GM20431 (cell line): ENCODE measurements around the gene ARID1B.

Experiments
- in situ Hi-C: fragments of 300-500 bp; cut with MseI, MboI; formaldehyde crosslinking; loops from one replicate; pipeline ENCODE4 v1.15.0; 2020; ENCODE audit warnings: low sequenced_read_pairs; ENCODE audit not compliant: unreplicated experiment

Gene ARID1B

DNA sequence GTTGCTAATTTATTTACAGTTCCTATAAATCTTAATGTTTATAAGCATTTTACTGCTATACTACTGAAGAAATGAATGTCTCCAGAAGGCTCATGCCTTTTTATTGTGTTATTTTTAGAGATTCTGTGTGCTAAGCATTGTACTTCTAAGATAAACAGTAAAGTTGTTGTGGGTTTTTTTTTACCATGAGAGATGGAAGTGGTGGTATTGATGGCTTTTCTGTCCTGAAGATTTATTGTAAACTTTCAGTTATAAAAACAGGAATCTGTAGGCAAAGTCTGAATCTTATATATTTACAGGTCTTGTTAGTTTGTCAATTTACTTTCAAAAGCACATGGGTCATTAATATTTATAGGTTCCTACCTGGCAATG is 299.3 kb downstream of the ARID1B start:
- in situ Hi-C loops = no loop called here

DNA sequence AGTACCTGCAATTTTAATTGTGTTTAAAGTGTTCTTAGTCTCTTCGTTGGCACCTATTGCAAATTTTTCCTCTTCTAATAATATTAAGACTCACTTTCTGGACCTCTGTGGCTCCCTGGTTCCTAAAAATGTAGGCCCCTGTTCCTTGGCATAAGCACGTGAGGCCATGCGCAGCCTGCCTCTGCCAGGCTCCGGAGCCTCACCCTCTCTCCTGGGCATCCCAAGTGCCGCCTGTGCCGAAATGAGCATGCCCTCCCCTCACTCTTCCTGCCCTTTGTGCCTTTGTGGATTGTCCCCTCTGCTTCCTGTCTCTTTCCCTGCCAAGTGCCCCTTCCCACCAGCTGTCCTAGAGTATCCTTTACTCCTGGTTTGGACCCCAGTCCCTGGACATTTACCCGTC is 300.1 kb downstream of the ARID1B start:
- in situ Hi-C loops = no loop called here

DNA sequence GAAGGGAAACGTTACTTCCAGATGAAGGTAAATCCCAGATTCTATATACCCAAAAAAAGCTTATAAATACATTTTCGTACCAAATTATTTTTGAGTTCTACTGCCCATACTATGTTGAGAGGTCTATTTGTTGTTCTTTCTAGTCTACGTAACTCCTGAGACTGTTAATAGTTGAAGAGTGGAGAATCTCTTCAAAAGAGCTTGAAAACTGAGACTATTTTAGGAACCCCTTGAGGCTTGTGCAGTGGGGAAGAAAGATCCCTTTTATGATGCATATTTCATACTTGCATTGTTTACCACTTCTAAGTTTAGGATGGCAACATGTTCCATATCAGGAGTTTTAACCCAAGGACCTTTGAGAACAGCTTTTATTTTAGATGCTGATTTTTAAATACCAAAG is 301.1 kb downstream of the ARID1B start:
- in situ Hi-C loops = no loop called here

DNA sequence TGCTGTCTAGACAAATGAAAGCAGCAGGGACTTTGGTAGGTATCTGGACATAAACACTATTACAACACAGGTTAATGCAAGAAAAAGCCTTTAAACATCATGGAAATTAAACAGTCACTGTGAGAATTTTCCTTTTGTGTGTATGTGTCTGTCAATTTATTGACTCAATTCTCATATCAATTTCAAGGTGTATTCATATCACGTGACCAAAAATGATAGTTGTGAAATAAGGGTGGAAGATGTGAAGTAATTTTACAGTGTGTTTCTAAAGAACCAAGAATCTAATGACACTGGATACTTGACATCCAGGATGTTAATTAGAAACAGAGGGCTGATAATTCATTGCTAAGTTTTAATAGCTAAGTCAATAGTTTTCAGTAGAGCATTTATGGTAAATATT is 302.1 kb downstream of the ARID1B start:
- in situ Hi-C loops = no loop called here

DNA sequence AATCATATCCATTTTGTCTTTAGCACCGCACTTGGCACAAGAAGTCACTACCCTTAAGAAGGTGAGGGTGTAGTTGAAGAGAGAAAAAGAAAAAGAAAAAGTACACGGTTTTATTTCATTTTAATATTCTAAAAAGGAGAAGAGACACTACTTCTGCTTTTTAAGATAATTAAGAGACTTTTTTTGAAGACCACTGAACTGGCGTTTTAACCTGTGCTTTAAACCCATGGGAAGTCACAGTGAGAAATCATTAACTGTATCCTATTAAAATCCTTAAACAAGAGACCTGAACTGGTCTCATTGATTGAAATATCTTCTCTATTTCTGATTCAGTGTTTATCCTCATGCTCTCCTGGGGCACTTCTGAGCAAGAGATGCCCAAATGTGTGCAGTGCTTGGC is 302.6 kb downstream of the ARID1B start:
- in situ Hi-C loops = no loop called here

DNA sequence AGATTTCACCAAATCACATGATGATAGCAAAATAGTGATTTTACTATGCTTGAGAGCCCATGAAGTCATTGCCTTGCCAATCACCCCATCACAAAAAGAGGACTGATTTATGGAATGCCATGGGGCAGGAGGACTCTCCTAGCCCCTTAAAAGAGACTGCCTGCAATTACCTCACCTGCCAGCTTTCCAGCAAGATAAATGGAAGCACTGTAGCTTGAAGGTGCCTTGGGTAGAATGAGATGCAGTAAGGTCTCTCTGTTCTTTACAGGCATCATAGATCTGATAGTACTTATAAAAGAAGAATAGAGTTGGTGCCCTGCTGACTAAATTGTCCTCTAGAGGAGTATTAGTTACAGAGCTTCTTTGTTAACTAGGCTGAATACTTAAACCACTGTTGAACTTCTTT is 303.8 kb downstream of the ARID1B start:
- in situ Hi-C loops = no loop called here

DNA sequence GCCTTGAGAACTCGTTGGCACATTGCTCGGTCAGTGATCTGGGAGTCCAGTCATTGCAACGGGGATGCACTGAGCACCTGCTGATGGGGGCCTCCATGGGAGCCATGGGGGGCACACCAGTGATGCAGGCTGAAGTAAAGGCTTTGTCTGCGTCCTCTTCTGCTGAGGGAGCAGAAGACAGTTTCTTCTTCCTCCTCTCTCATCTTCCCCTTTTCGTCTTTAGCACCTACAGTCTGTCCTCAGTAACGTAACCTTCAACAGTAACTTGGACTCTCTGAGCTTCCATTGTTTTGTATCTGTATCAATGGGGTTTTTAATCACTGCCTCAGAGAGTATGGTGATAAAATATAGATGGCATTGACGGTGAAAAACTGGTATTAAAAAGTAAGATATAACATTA is 306.2 kb downstream of the ARID1B start:
- in situ Hi-C loops = no loop called here

DNA sequence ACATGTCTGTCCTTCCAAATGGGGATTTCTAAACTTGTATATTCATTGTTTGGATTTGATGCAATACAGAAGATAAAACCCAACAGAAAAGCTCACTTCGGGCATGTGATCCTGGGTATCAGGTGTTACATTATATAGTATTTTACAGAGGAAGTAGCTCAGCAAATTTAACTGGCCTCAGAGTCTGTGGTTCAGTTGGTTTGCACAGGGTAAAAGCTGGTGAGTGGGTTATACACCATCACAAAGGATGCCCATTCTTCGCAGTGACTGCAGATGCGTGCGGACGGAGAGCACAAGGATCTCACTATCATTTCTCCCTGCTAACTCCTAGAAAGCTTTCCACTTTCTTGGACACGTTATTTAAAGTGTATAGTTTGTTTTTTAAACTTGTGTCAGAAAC is 309.5 kb downstream of the ARID1B start:
- in situ Hi-C loops = no loop called here

DNA sequence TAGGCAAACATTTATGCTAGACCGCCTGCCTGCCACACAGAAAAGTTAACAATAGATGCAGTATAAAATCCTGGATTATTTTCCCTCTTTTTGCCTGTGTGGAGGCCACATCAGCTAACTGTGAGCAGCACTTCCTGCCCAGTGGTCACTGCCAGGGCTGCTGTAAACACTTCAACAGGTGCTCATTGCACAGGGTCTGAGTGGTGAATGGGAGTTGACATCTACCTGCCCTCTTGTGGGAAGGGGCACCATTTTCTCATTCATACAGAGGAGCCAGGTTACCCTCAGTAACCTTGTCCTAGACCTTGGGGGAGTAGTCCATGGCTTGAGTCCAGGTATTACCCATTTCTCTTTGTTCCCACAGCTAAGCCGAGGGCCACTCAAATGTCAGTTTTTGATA is 310.8 kb downstream of the ARID1B start:
- in situ Hi-C loops = no loop called here

DNA sequence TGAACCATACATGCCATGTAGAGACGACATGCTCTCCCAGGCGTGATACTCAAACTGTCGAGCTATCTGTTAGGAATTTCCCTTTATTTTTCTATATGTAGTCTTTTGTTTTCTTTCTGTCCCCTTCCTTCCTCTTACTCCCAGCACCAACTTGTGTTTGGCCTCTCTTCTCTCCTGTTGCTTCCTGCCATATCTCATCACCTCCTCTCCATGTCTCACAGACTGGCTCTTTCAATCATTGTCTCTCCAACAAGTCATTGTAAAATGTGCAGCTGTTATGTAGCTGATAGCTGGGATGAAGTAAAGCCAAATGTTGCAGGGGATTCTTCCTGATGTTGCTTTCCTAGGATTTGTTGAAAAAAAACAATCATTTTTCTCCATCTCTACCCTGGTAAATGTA is 311.7 kb downstream of the ARID1B start:
- in situ Hi-C loops = no loop called here

DNA sequence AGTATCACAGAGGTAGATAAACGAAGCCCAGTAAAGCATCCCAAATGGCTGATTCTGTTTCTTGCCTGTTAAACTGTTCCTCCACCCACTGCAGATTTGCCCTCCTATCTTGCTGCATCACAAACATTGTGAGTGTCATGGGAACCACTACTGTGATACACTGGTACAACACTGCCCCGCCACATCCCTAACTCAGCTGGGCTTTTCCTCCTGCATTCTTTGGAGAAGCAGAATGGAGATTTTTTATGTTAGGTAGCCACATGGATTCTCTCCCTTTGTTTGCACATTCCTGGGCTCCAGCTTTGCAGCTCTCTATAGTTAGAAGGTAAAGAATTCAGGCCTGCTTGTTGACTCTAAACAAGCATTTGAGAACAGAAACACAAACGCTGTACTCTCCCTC is 312.1 kb downstream of the ARID1B start:
- in situ Hi-C loops = no loop called here

DNA sequence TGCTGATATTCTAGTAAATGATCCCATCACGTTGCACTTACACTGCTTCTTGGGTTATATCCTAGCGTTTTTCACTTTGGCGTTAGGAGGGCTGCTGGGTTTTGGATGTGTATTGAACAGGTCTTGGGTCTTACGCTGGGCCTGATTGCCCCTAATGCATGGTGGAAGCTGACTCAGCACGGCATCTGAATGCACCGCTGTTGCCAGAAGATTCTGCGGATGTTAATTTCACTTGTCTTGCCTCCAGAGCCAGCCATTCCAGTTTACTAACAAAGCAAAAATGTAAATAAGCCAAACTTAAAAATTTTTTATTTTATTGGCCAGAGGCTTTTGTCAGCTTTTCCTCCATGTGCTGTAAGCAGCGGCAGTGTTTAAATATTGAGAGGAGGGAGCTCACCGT is 312.7 kb downstream of the ARID1B start:
- in situ Hi-C loops = no loop called here

DNA sequence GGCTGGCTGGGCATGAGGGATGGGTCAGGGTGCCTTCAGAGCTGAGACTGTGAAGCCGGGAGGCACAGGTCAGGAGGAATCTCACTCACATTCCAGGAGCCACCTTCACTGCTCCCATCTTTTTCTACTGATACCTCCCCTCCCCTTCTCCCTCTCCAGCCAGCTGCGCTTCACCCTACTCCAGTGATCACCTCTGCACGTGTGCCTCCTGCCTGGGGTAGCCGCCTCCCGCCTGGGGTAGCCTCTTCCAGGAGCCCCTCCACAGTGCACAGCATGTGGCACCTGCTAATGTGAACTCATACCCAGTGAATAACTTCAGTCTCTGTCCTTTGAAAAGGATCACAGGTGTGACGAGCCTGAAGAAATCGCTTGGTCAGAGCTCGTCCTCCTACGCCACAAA is 313.6 kb downstream of the ARID1B start:
- in situ Hi-C loops = no loop called here

DNA sequence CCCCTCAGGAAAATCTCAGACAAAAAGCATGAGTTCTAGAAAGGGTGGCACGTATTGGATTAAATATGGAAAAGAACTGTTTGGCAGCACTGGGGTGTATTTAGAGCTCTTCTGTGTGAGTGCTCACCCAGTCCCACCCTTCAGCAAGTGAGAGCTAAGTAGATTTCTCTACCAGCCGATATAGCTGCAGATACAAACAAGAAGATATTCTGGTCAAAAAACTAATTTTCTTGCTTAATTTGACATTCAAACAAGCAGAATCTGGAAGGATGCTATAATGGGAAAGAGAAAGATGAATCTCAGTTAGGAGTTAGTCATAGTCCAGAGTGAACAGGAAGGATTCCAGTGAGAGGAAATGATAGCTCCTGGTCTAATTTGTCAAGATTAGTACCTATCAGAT is 314.1 kb downstream of the ARID1B start:
- in situ Hi-C loops = no loop called here

DNA sequence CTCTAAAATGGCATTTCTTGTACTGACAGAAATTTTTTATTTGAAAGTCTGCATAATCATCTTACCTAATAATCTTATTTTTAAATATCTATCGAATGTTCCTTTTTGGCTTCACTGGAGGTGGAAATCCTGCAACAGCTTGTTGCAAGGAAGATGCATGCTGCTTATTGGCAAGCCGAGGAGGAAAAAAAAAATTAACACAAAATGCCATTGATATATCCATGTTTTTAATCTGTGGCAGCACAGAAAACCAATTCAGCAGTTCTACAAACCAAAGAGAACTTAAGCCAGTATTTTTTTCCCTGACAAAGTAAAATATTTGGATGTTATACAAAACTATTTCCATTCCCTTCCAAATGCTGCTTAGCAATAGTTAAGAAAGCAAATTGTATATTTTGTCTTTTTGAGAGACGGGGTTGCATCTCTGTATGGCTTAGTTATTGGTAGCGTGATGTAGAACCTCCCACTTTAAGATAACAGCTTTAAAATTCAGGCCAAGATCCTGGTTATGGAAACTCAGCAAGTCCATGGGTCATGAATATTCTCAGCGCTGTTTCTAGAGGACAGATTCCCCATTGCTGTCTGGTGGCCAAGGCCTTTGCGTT is 314.8 kb downstream of the ARID1B start:
- in situ Hi-C loops = no loop called here

DNA sequence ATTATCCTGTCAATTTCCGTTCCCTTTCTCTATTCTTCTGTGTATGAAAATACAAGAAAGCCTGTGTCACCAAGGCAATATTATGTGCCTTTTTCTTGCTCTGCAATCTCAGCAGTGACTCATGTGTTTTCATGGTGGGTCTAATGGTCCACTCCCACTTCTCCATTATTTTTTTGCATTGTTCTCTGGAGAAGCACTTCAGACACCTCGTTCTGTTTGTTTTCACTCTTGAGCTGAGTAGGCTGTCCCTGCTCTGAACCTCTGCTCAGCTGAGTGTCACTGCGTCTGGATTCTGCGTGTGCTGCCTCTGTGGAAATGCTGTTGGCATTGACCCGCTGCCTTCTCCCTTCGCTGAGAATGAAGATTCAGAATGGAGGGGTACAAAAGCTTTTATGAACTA is 315.6 kb downstream of the ARID1B start:
- in situ Hi-C loops = no loop called here

DNA sequence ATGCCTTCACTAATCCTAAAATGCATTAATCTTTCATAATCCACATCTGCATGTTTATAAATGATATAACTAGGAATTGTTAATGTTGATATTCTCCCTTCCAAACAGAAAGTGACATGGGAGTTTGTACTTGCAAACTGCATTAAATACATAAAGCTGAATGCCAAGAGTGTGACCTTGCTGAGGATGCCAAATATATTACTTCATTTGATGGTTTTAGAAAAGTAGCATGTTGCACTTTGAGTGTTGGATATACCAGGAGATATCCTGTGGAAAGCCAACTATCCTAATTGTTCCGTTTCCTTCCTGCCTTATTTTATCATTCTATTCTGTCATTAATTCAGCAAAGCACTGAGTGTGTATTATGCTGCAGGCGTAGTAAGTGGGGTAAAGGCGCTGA is 316.4 kb downstream of the ARID1B start:
- in situ Hi-C loops = no loop called here

DNA sequence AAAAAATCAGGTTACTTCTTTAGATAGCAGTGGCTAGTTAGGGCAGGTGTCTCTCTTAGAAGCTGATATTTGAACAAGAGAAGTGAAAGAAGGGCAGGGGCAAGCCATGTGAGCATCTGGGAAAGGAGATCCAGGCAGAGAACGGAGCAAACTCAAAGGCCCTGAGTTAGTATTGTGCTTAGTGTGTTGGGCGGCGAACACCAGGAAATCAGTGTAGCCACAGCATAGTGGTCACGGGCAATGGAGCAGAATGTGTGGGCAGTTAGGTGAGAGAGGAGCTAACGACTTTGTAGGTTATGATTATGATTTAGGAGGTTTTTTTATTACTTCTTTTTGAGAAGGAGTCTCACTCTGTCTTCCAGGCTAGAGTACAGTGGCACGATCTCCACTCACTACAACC is 316.9 kb downstream of the ARID1B start:
- in situ Hi-C loops = no loop called here

DNA sequence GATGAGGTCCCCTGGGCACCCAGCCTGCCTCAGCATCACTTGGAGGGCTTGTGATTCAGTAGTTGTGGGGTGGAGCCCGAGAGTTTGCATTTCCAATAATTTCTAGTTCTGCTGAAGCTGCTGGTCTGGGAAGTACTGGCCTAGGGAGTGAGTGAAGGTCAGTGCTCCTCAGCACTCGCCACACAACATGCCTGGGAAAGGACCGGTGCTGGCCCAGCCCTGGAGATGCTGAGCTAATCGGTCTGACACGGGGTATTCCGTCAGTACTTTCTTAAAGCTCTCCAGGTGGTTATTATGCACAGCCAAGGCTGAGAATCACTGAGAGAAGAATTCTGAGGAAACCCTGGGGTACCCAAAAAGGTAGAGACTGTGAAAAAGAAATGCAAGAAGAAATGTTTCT is 317.9 kb downstream of the ARID1B start:
- in situ Hi-C loops = no loop called here

DNA sequence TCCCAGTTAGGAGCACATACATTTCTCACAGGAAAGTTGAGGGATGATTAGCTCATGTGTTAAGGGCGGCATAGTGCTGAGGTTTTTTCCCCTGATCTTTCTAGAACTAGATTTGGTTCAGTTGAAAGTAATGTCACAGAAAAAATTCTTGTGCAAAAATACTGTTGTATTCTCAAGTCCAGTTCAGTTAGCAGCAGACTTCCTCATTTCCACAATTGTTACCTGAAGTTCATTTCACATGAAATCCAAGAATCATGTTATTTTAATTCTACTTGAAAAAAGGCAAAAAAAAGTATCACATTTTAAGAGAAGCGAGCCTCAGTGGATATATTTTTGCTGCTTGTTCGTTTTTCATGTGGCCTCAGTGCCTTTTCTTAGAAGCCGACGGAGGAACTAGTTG is 318.4 kb downstream of the ARID1B start:
- in situ Hi-C loops = no loop called here

DNA sequence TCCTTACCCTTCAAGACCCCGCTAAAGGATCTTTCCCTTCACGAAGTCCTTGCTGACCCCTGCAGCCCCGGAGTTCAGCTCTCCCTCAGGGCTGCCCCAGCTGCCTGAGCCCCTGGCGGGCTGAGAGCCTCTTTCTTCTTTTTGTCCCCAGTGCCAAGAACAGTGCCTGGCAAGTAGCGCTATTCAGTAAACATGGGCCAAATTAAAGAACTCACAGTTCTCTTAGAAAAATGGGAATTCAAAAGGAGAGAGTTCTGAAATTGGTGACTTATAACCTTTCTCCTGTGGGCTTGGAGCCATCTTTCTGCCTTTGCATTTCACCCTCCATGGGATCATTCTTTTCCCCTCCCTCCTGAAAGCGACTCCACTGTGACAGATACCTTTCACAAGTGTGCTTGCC is 318.9 kb downstream of the ARID1B start:
- in situ Hi-C loops = no loop called here

DNA sequence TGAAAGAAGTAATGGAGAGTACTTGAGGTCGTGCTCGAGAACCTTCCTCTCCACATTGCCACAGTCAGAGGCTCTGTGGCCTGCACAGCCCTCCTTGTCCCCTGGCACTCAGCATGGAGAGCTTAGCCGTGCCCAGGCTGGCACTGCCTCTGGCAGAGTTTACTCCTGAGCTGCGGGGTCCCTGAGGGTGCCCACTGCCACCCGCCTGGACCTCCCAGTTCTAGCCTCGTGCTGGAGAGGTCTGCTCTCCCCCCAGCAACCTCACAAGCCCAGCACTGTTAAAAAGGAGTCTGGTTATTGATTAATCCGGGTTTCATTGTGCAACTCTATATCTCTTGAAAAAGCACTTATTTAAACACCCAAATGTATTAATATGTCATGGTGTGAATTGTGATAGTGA is 319.3 kb downstream of the ARID1B start:
- in situ Hi-C loops = no loop called here
